Fibroblast of skin of scalp (primary cell): ENCODE data around the gene TEX28.
A peak's percentile ranks its signal among the peaks of the same experiment; 100 is the strongest.
"Not testable (repeated sequence)": the region's sequence is repeated elsewhere in the genome, so short reads cannot be mapped to it uniquely, and the experiment has no call there.

Source experiments
- DNase-seq: peaks from one replicate; pipeline ENCODE4 v3.0.0-alpha.2; 2013

Gene TEX28

DNA sequence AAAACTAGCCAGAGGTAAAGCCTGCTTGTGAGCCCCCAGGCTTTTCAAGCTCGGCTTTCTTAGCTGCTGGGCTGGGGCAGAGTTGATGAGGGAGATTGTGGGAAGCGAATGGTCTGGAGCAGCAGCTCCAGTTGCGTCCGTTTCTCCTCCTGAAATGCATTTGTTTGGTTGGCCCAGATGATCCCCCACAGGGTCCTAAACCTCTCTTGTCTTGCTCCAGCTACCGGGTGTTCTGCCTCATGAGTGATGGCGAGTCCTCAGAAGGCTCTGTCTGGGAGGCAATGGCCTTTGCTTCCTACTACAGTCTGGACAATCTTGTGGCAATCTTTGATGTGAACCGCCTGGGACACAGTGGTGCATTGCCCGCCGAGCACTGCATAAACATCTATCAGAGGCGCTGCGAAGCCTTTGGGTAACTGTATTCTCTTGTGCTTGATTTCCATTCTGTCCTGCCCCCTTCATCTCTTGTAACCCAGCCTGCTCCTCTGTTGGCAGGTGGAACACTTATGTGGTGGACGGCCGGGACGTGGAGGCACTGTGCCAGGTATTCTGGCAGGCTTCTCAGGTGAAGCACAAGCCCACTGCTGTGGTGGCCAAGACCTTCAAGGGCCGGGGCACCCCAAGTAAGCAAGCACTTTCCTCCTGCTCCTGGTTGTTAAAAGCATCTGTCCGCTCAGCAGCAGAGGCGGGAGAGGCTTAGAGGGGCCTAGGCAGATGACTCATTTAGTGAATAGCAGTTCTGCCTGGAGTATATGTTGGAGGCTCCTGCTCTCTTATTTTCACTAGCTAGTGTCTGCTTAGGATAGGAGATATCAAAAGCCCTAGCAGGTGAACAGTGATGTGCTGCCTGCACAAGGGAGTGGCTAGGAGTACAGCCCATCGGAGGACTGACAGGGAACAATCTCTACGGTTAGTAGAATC is 16.0 kb upstream of the TEX28 start:
- DNase-seq = no peak

DNA sequence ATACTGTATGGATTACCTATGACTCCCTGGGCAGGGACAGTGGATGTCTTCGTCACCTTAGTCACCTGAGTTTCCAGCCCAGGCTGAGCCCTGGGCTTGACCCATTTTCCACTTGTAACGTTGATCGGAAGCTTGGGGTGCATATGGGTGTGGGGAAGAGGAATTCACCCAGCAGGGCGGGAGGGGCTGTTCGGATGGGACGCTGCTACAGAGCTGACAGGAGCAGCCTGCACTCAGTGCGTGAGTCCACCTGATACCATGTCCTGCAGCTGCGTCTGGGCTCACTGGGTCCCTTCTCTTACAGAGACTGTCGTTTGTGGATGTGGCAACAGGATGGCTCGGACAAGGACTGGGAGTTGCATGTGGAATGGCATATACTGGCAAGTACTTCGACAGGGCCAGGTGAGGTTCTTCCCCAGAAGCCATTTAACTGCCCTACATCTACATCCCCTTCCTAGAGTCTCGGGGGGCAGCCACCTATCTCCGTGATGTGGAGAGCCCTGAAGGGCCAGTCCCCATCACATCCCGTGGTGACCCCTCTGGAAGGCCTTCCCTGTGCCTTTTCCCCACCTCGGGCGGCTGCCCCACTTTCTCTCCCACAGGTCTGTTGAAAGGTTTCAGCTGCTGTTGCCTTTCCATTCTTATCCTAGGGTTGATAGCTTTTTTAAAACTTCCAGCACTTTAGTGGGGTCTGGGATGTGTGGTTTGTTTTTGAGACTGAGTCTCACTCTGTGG is 14.3 kb upstream of the TEX28 start:
- no peak for DNase-seq

- peak; percentile 37 for DNase-seq
Observed at GRCh38 chrX:154308108-154308946, 13.4 kb upstream of the TEX28 start.

DNA sequence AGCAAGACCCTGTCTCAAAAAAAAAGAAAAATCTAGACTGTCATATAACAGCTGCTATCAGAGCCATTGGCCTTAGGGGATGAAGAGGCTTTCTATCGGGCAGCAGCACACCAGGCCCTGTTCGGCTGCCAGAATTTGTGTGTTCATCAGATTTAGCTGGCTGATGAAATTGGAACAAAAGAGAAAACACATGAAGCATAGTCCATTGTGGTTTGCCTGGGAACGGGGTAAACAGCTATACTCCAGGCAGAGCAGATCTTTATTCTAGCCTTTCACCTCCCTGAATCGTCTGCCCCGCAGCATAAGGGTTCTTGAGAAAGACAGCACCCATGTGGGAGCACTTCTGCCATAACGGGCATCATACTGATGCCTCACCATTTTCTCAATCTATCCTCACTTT is 12.3 kb upstream of the TEX28 start:
- DNase-seq = no peak

DNA sequence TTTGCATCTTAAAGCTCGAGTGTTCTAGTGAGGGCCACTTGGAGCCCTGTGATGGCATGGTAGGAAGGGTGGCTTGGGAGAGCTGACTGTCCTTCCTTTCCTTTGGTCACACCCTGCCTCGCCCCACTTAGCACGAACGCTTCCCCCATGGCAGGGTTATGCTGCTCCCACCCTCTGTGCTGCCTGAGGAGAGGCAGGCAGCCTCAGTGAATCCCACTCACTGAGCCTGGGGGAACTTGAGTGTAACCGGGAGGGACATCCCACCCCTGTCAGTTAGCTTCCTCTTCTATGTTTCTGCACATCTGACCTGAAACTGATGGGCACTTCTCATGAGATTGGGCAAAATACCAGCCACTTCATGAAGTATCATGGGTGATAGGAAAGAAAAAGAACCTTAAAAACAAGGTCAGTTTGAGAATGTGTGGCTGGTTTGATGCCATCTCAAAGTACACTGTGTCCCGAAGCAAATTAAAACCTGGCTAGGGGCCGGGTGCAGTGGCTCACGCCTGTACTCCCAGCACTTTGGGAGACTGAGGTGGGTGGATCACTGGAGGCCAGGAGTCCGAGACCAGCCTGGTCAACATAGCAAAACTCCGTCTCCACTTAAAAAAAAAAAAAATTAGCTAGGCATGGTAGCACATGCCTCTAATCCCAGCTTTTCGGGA is 10.7 kb upstream of the TEX28 start:
- no peak for DNase-seq

DNA sequence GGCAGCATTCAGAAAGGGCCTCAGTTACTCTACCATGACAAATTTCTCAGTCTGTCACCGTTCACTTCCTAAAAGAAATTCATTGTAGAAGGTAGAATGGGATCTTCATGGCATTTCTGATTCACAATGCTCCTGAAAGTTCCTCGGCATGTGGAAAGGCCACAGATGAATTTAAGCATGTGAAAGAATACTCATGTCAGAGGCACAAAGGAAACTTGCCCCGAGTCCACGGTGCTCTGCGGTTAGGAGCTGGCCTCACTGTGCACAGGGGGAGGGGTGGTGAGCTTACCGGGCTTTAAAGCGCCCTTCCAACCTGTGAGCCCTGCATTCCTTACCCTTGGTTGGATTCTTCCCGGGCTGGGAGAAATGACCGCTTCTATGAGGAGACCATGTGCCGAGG is 9.9 kb upstream of the TEX28 start:
- DNase-seq = no peak

DNA sequence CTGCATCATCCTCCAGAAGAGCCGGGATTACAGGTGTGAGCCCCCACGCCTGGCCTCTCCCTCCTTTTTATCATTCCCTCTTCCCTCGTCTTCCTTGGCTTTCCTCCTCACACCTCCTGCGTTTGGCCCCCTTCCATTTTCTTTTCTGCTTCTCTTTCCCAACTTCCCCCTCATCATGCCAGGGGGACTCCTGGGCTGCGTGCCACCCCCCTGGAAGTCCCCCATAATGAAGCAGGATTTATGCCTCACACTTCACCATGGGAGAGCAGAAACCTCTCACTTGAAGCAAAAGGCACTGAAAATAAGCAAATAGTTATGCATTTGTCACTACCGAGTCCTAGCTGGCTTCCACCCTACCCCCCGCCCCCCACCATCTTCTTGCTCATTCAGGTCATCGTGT is 8.6 kb upstream of the TEX28 start:
- DNase-seq = no peak

GRCh38 chrX:154302998-154303397 is 8.1 kb upstream of the TEX28 start:
- DNase-seq = not testable (repeated sequence)

GRCh38 chrX:154300816-154301215 is 5.9 kb upstream of the TEX28 start:
- no peak for DNase-seq

- no peak for DNase-seq
Observed at GRCh38 chrX:154298312-154298711, 3.4 kb upstream of the TEX28 start.

- DNase-seq = no peak
Observed at GRCh38 chrX:154296731-154297130, 1.8 kb upstream of the TEX28 start.

DNA sequence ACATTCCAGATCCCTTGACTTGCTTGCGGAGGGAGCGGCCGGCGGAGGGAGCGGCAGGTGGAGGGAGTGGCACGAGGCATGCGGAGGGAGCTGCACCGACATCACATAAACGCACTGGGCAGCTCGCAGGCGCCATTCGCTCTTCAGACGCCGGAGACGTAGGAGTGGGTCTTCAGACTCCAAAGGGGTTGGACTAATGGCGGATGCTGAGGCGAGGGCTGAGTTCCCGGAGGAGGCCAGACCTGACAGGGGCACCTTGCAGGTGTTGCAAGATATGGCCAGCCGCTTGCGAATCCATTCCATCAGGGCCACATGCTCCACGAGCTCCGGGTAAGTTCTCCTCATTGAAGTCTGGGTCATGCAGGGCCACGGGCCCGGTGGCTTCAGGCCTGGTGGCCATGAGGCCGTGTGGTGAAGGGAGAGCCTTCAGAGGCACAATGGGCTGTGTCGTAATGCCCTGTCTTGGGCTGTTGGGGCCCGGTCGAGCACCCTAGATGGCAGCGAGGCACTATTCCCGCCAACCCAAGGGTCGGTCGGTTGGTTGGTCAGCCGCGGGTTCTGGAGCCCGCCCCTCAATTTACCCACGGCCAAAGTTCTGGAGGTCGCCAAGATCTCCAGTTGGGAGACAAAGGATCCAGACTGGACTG is 863 bp upstream of the TEX28 start, which contains the start of gene TKTL1:
TSS of gene TKTL1 (plus strand) at position 132 of the 647 bp plus-strand sequence. CDS start at position 197, 65 bp downstream.
- no peak for DNase-seq

GRCh38 chrX:154286406-154286805 is 8.5 kb downstream of the TEX28 start:
- not testable (repeated sequence) for DNase-seq

GRCh38 chrX:154284489-154285338 is 10.2 kb downstream of the TEX28 start:
- DNase-seq = not testable (repeated sequence)

- DNase-seq = not testable (repeated sequence)
Observed at GRCh38 chrX:154269245-154269644, 25.7 kb downstream of the TEX28 start.

GRCh38 chrX:154263072-154263471 is 31.9 kb downstream of the TEX28 start:
- not testable (repeated sequence) for DNase-seq

GRCh38 chrX:154258711-154259110 is 36.2 kb downstream of the TEX28 start:
- not testable (repeated sequence) for DNase-seq

- not testable (repeated sequence) for DNase-seq
Observed at GRCh38 chrX:154257282-154257681, 37.6 kb downstream of the TEX28 start, which contains the start of gene OPN1MW3. TSS of gene OPN1MW3 (plus strand) at chrX:154257582. CDS start at chrX:154257620, 38 bp downstream.

- not testable (repeated sequence) for DNase-seq
Observed at GRCh38 chrX:154248076-154248475, 46.8 kb downstream of the TEX28 start.

GRCh38 chrX:154247377-154248045 is 47.4 kb downstream of the TEX28 start:
- DNase-seq = not testable (repeated sequence)
